ENCODE data around the gene ASB5. TPM values are rescaled to one million over a fixed set of nuclear protein-coding genes. Genes with fewer than 3 reads are reported as not detected.
"Not testable (repeated sequence)": the region's sequence is repeated elsewhere in the genome, so short reads cannot be mapped to it uniquely, and the experiment has no call there.

The ASB5 gene
- polyA plus RNA-seq, 1 donor (not counting 4 experiments of a cell fraction or from before 2014, with no cell fraction given) = not detected

DNA sequence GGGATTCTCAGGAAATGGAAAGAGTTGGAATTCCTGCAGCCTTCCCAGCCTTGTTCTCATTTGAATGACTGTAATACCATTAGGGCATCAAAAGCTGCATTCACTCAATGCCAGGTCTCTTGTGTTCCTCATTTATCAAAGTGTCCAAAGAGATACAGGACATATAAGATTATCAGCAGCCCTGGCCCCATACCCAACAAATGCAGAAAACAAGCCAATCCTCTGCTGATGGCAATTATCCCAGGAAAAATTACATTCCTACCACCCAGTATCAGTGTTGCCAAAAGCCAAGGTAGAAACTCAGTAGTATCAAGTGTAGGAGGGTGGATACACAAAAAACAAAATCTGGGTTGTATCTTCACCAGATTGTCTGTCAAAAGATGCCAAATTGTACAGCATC lies 18.5 kb upstream of the ASB5 start:
- no peaks in the 10 kb centered on the region for H4K20me1 ChIP-seq (ENCODE audit: control insufficient read depth, extremely low read depth, insufficient read depth, low read length)
- TF ChIP-seq EZH2 (IDR thresholded peaks at IDR 0.05; ENCODE audit: low read length) = no peak
- TF ChIP-seq, protein P1, sequence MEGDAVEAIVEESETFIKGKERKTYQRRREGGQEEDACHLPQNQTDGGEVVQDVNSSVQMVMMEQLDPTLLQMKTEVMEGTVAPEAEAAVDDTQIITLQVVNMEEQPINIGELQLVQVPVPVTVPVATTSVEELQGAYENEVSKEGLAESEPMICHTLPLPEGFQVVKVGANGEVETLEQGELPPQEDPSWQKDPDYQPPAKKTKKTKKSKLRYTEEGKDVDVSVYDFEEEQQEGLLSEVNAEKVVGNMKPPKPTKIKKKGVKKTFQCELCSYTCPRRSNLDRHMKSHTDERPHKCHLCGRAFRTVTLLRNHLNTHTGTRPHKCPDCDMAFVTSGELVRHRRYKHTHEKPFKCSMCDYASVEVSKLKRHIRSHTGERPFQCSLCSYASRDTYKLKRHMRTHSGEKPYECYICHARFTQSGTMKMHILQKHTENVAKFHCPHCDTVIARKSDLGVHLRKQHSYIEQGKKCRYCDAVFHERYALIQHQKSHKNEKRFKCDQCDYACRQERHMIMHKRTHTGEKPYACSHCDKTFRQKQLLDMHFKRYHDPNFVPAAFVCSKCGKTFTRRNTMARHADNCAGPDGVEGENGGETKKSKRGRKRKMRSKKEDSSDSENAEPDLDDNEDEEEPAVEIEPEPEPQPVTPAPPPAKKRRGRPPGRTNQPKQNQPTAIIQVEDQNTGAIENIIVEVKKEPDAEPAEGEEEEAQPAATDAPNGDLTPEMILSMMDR (optimal IDR thresholded peaks at IDR 0.05 in 1 of 3, IDR thresholded peaks at IDR 0.05 in 1 of 3, conservative IDR thresholded peaks at IDR 0.05 in 1 of 3; ENCODE audit: extremely low read depth in 1 of 3, insufficient read depth in 2 of 3, low read length in 3 of 3) = no peak
- no peak overlapping the region for H3K4me3 ChIP-seq (ENCODE audit: control insufficient read depth in 2 of 3, extremely low read depth in 1 of 3, insufficient read depth in 2 of 3, low read depth in 1 of 3, low read length in 3 of 3)
- no peaks in the 10 kb centered on the region for H3K79me2 ChIP-seq (ENCODE audit: control insufficient read depth, insufficient read depth, low read length)
- H3K36me3 ChIP-seq (ENCODE audit: control insufficient read depth in 2 of 2, extremely low read depth in 1 of 2, insufficient read depth in 2 of 2, low read length in 2 of 2) = no peaks in the 10 kb centered on the region
- no peak overlapping the region for H3K4me2 ChIP-seq (ENCODE audit: control insufficient read depth, extremely low read depth, insufficient read depth, low read depth, low read length)
- DNase-seq (ENCODE audit: low read depth, low spot score) (no peak), FAIRE-seq (no peak)
- dilution Hi-C loops (cut with MboI; ENCODE audit: extremely low pct_ligation_motif_present, low sequenced_read_pairs) = no loop called here
- no peaks in the 10 kb centered on the region for H3K9me1 ChIP-seq (ENCODE audit: control insufficient read depth, extremely low read depth, insufficient read depth, low read length)
- no peaks in the 10 kb centered on the region for H3K9me3 ChIP-seq (ENCODE audit: control insufficient read depth, low read depth, low read length)
- H2AFZ ChIP-seq (ENCODE audit: control insufficient read depth, low read length) = no peak overlapping the region
- no peaks in the 10 kb centered on the region for H3K27me3 ChIP-seq (ENCODE audit: control insufficient read depth, extremely low read depth, insufficient read depth, low read length)
- no peaks in the 10 kb centered on the region for H3K4me1 ChIP-seq (ENCODE audit: control insufficient read depth, extremely low read depth, insufficient read depth, low read length)
- no peak overlapping the region for H3K27ac ChIP-seq (ENCODE audit: control insufficient read depth, insufficient read depth, low read length)
- H3K9ac ChIP-seq (ENCODE audit: control insufficient read depth, extremely low read depth, insufficient read depth, low read length) = no peak overlapping the region

DNA sequence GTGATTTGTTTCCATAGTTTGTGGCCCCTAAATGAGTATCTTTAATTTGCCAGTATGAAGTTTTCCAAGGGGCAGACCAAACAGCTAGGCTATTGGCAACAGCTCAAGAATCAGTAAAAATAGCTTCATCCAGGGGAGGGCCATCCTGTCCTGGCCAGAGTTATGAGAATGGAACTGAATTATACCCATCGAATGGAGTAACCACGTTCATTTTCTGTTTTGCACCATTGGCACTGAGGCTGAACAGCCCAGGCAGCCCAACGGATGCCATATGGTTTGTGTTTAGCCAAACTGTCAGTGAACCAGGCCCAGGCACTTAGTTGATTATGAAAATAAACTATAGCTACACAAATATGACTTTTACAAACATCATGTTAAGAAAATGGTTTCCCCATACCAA lies 17.7 kb upstream of the ASB5 start:
- Histone ChIP-seq H3K4me1 (ENCODE audit: control insufficient read depth, extremely low read depth, insufficient read depth, low read length) (no peaks in the 10 kb centered on the region), H3K79me2 (ENCODE audit: control insufficient read depth, insufficient read depth, low read length) (no peaks in the 10 kb centered on the region), H3K27me3 (ENCODE audit: control insufficient read depth, extremely low read depth, insufficient read depth, low read length) (no peaks in the 10 kb centered on the region), H3K4me3 (ENCODE audit: control insufficient read depth in 2 of 3, extremely low read depth in 1 of 3, insufficient read depth in 2 of 3, low read depth in 1 of 3, low read length in 3 of 3) (no peak overlapping the region), H3K9ac (ENCODE audit: control insufficient read depth, extremely low read depth, insufficient read depth, low read length) (no peak overlapping the region), H3K4me2 (ENCODE audit: control insufficient read depth, extremely low read depth, insufficient read depth, low read depth, low read length) (no peak overlapping the region), H3K9me1 (ENCODE audit: control insufficient read depth, extremely low read depth, insufficient read depth, low read length) (no peaks in the 10 kb centered on the region), H2AFZ (ENCODE audit: control insufficient read depth, low read length) (no peak overlapping the region), H3K36me3 (ENCODE audit: control insufficient read depth in 2 of 2, extremely low read depth in 1 of 2, insufficient read depth in 2 of 2, low read length in 2 of 2) (no peaks in the 10 kb centered on the region), H3K9me3 (ENCODE audit: control insufficient read depth, low read depth, low read length) (no peaks in the 10 kb centered on the region), H4K20me1 (ENCODE audit: control insufficient read depth, extremely low read depth, insufficient read depth, low read length) (no peaks in the 10 kb centered on the region), H3K27ac (ENCODE audit: control insufficient read depth, insufficient read depth, low read length) (no peak overlapping the region)
- FAIRE-seq (no peak), DNase-seq (ENCODE audit: low read depth, low spot score) (no peak)
- dilution Hi-C loops (cut with MboI; ENCODE audit: extremely low pct_ligation_motif_present, low sequenced_read_pairs) = no loop called here
- TF ChIP-seq, protein P1 (optimal IDR thresholded peaks at IDR 0.05 in 1 of 3, IDR thresholded peaks at IDR 0.05 in 1 of 3, conservative IDR thresholded peaks at IDR 0.05 in 1 of 3; ENCODE audit: extremely low read depth in 1 of 3, insufficient read depth in 2 of 3, low read length in 3 of 3) = no peak
- TF ChIP-seq EZH2 (IDR thresholded peaks at IDR 0.05; ENCODE audit: low read length) = no peak

DNA sequence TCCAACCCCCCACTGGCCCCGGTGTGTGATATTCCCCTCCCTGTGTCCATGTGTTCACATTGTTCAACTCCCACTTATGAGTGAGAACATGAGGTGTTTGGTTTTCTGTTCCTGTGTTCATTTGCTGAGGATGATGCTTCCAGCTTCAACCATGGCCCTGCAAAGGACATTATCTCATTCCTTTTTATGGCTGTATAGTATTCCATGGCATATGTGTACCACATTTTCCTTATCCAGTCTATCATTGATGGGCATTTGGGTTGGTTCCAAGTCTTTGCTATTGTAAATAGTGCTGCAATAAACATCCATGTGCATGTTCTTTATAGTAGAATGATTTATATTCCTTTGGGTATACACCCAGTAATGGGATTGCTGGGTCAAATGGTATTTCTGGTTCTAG lies 10.5 kb upstream of the ASB5 start:
- dilution Hi-C loops (cut with MboI; ENCODE audit: extremely low pct_ligation_motif_present, low sequenced_read_pairs); H3K4me2 ChIP-seq (ENCODE audit: control insufficient read depth, extremely low read depth, insufficient read depth, low read depth, low read length); H3K27ac ChIP-seq (ENCODE audit: control insufficient read depth, insufficient read depth, low read length); H3K4me1 ChIP-seq (ENCODE audit: control insufficient read depth, extremely low read depth, insufficient read depth, low read length); H3K9me1 ChIP-seq (ENCODE audit: control insufficient read depth, extremely low read depth, insufficient read depth, low read length); H2AFZ ChIP-seq (ENCODE audit: control insufficient read depth, low read length); H3K9me3 ChIP-seq (ENCODE audit: control insufficient read depth, low read depth, low read length); H3K36me3 ChIP-seq (ENCODE audit: control insufficient read depth in 2 of 2, extremely low read depth in 1 of 2, insufficient read depth in 2 of 2, low read length in 2 of 2); FAIRE-seq; DNase-seq (ENCODE audit: low read depth, low spot score); H3K9ac ChIP-seq (ENCODE audit: control insufficient read depth, extremely low read depth, insufficient read depth, low read length); H3K27me3 ChIP-seq (ENCODE audit: control insufficient read depth, extremely low read depth, insufficient read depth, low read length); H3K4me3 ChIP-seq (ENCODE audit: control insufficient read depth in 2 of 3, extremely low read depth in 1 of 3, insufficient read depth in 2 of 3, low read depth in 1 of 3, low read length in 3 of 3); H4K20me1 ChIP-seq (ENCODE audit: control insufficient read depth, extremely low read depth, insufficient read depth, low read length); H3K79me2 ChIP-seq (ENCODE audit: control insufficient read depth, insufficient read depth, low read length): not testable (repeated sequence)

All from keratinocyte (primary cell).